Measurements from ENCODE around the gene TMEM120B.
A peak's percentile ranks its signal among the peaks of the same experiment; 100 is the strongest.

Gene TMEM120B

GRCh38 chr12:121803861-121804416 is 91.4 kb downstream of the TMEM120B start, which contains the start of gene SETD1B:
Gene SETD1B, plus strand, starts transcription at chr12:121804009. Its CDS starts 729 bp downstream, at chr12:121804738.
- Histone ChIP-seq H3F3A (ENCODE audit: insufficient read depth, low read length) (no peaks in the 10 kb centered on the region), H3K36me3 (ENCODE audit: insufficient read depth, low read length) (peaks cover 10% of the 10 kb centered on the region), H3K27me3 (ENCODE audit: insufficient read depth, low read length) (no peaks in the 10 kb centered on the region), H3K9me2 (ENCODE audit: low read depth, low read length) (no peaks in the 10 kb centered on the region), H3K27ac (ENCODE audit: low read depth, low read length, poor library complexity, severe bottlenecking) (peak within 1 kb of the TSS; percentile 95), H4K20me1 (ENCODE audit: insufficient read depth, low read length) (no peaks in the 10 kb centered on the region), H3K4me2 (ENCODE audit: low read length) (peak within 1 kb of the TSS; percentile 87), H3K4me1 (ENCODE audit: insufficient read depth, low read length, severe bottlenecking) (peaks cover 50% of the 10 kb centered on the region), H3K79me2 (ENCODE audit: insufficient read depth, low read length) (0 out of 2 replicates have a peak, but pooled peaks cover 8% of the 10 kb centered on the region), H3K9ac (ENCODE audit: low read length) (peak within 1 kb of the TSS; percentile 86), H3K9me3 (ENCODE audit: low read length) (no peaks in the 10 kb centered on the region), H2AFZ (ENCODE audit: low read length) (no peak within 1 kb of the TSS), H3K4me3 (ENCODE audit: low read depth, low read length, poor library complexity, severe bottlenecking) (peak within 1 kb of the TSS; percentile 79)
- TF ChIP-seq EZH2 (IDR thresholded peaks at IDR 0.05; ENCODE audit: borderline replicate concordance, low read length) (no peak), CTCF (IDR thresholded peaks at IDR 0.05; ENCODE audit: low read length) (no peak)

- H3K4me1 ChIP-seq (ENCODE audit: insufficient read depth, low read length, severe bottlenecking) = peaks cover 45% of the 10 kb centered on the region
- peak overlapping the region; percentile 67 for H3K27ac ChIP-seq (ENCODE audit: low read depth, low read length, poor library complexity, severe bottlenecking)
- H3K4me2 ChIP-seq (ENCODE audit: low read length) = peak overlapping the region; percentile 87
- H4K20me1 ChIP-seq (ENCODE audit: insufficient read depth, low read length) = no peaks in the 10 kb centered on the region
- TF ChIP-seq EZH2 (IDR thresholded peaks at IDR 0.05; ENCODE audit: borderline replicate concordance, low read length) = no peak
- TF ChIP-seq CTCF (IDR thresholded peaks at IDR 0.05; ENCODE audit: low read length) = no peak
- H3K9me2 ChIP-seq (ENCODE audit: low read depth, low read length) = no peaks in the 10 kb centered on the region
- H3K27me3 ChIP-seq (ENCODE audit: insufficient read depth, low read length) = no peaks in the 10 kb centered on the region
- H3K9ac ChIP-seq (ENCODE audit: low read length) = peak overlapping the region; percentile 83
- H3K79me2 ChIP-seq (ENCODE audit: insufficient read depth, low read length) = 0 out of 2 replicates have a peak, but pooled peaks cover 8% of the 10 kb centered on the region
- no peaks in the 10 kb centered on the region for H3F3A ChIP-seq (ENCODE audit: insufficient read depth, low read length)
- H2AFZ ChIP-seq (ENCODE audit: low read length) = no peak overlapping the region
- H3K36me3 ChIP-seq (ENCODE audit: insufficient read depth, low read length) = peaks cover 16% of the 10 kb centered on the region
- H3K4me3 ChIP-seq (ENCODE audit: low read depth, low read length, poor library complexity, severe bottlenecking) = peak overlapping the region; percentile 79
- H3K9me3 ChIP-seq (ENCODE audit: low read length) = no peaks in the 10 kb centered on the region
Measured at GRCh38 chr12:121804417-121805111, 92.0 kb downstream of the TMEM120B start.

GRCh38 chr12:121805171-121806008 is 92.8 kb downstream of the TMEM120B start:
- H3K79me2 ChIP-seq (ENCODE audit: insufficient read depth, low read length) = 0 out of 2 replicates have a peak, but pooled peaks cover 8% of the 10 kb centered on the region
- H3K9ac ChIP-seq (ENCODE audit: low read length) = peak overlapping the region; percentile 83

More at GRCh38 chr12:121805171-121806008, 92.8 kb downstream of the TMEM120B start:
- Histone ChIP-seq H3K4me1 (ENCODE audit: insufficient read depth, low read length, severe bottlenecking) (peaks cover 42% of the 10 kb centered on the region), H3K36me3 (ENCODE audit: insufficient read depth, low read length) (peaks cover 24% of the 10 kb centered on the region), H3K4me2 (ENCODE audit: low read length) (peak overlapping the region; percentile 87), H3F3A (ENCODE audit: insufficient read depth, low read length) (no peaks in the 10 kb centered on the region), H2AFZ (ENCODE audit: low read length) (no peak overlapping the region), H3K9me3 (ENCODE audit: low read length) (no peaks in the 10 kb centered on the region), H3K4me3 (ENCODE audit: low read depth, low read length, poor library complexity, severe bottlenecking) (peak overlapping the region; percentile 79), H3K27me3 (ENCODE audit: insufficient read depth, low read length) (no peaks in the 10 kb centered on the region), H3K27ac (ENCODE audit: low read depth, low read length, poor library complexity, severe bottlenecking) (peak overlapping the region; percentile 67), H4K20me1 (ENCODE audit: insufficient read depth, low read length) (no peaks in the 10 kb centered on the region), H3K9me2 (ENCODE audit: low read depth, low read length) (no peaks in the 10 kb centered on the region)
- no peak for TF ChIP-seq EZH2 (IDR thresholded peaks at IDR 0.05; ENCODE audit: borderline replicate concordance, low read length)
- TF ChIP-seq CTCF (IDR thresholded peaks at IDR 0.05; ENCODE audit: low read length) = no peak

Data from OCI-LY1 (cell line).